ENCODE measurements around the gene KLHL22. TPM values are rescaled to one million over a fixed set of nuclear protein-coding genes. Genes with fewer than 3 reads are reported as not detected.

The KLHL22 gene
- total RNA-seq, 1 donor, result 36.9 TPM

DNA sequence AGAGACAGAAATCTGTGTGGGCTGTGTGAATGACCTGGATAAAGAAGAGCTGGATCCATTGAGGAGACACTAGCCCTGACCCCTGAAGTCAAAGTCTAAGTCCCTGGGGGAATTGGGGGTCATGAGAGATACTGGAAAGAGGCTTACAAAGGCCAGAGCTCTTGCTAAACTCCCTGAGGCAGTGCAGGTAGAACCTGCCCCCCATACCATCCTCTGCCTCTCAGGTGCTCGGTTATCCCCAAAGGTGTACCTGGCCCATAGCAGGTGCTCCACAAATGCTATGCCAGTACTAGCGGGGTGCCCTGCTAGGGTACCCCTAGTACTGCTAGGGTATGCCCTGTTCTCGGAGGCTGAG is 38.9 kb downstream of the KLHL22 start:
- no peaks in the 10 kb centered on the region for H3K9me3 ChIP-seq (ENCODE audit: low read depth, low read length)
- H3K27ac ChIP-seq (ENCODE audit: low read depth, low read length), result no peak overlapping the region
- H3K4me1 ChIP-seq (ENCODE audit: insufficient read depth, low read length), result peaks cover 4% of the 10 kb centered on the region
- H3K27me3 ChIP-seq (ENCODE audit: insufficient read depth, low read length), result no peaks in the 10 kb centered on the region
- no peaks in the 10 kb centered on the region for H3K79me2 ChIP-seq (ENCODE audit: insufficient read depth, low read length)
- peaks cover 4% of the 10 kb centered on the region for H4K20me1 ChIP-seq (ENCODE audit: insufficient read depth, low read length)
- no peak overlapping the region for H3K4me3 ChIP-seq (ENCODE audit: insufficient read depth, low read length)
- H3K4me2 ChIP-seq (ENCODE audit: insufficient read depth, low read length), result no peak overlapping the region
- H2AFZ ChIP-seq (ENCODE audit: low read length), result no peak overlapping the region
- H3K36me3 ChIP-seq (ENCODE audit: insufficient read depth, low read length), result peaks cover 37% of the 10 kb centered on the region
- TF ChIP-seq, protein P1, sequence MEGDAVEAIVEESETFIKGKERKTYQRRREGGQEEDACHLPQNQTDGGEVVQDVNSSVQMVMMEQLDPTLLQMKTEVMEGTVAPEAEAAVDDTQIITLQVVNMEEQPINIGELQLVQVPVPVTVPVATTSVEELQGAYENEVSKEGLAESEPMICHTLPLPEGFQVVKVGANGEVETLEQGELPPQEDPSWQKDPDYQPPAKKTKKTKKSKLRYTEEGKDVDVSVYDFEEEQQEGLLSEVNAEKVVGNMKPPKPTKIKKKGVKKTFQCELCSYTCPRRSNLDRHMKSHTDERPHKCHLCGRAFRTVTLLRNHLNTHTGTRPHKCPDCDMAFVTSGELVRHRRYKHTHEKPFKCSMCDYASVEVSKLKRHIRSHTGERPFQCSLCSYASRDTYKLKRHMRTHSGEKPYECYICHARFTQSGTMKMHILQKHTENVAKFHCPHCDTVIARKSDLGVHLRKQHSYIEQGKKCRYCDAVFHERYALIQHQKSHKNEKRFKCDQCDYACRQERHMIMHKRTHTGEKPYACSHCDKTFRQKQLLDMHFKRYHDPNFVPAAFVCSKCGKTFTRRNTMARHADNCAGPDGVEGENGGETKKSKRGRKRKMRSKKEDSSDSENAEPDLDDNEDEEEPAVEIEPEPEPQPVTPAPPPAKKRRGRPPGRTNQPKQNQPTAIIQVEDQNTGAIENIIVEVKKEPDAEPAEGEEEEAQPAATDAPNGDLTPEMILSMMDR (IDR thresholded peaks at IDR 0.05; ENCODE audit: extremely low read depth, low read depth, low read length), result no peak
- peak; percentile 84 for DNase-seq (ENCODE audit: insufficient read length, low spot score, missing footprints)

DNA sequence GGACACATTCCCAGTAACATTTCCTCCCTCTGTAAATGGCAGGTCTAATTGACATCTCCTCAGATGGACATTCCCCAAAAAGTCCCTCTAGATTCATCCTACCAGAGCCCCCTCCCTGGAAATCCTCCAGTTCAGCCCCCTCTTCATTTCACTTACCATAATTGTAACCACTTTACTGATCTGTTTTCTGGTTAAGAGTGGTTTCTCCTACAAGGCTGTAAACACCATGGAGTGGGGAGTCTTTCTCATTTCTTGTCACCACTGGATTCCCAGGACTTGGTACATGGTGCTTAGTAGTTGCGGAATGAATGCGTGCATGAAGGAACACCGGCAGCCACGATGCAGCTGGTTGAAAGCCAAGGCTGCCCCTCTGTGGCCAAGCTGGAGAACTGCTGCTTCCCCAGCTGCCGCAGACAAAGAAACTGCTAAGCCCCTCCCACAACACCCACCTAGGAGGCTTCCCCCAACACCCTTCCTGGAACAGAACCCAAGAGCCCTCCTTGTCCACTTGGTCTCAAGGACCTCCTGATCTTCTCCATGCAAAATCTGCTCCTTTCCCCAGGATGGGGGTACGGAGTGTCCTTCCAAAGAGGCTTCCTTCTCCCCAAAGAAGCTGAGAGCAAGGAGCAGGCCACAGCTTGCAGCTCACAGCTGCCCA is 39.4 kb downstream of the KLHL22 start:
- Histone ChIP-seq H3K27me3 (ENCODE audit: insufficient read depth, low read length) (no peaks in the 10 kb centered on the region), H3K36me3 (ENCODE audit: insufficient read depth, low read length) (peaks cover 38% of the 10 kb centered on the region), H3K4me2 (ENCODE audit: insufficient read depth, low read length) (no peak overlapping the region), H4K20me1 (ENCODE audit: insufficient read depth, low read length) (peaks cover 4% of the 10 kb centered on the region), H3K9me3 (ENCODE audit: low read depth, low read length) (no peaks in the 10 kb centered on the region), H2AFZ (ENCODE audit: low read length) (no peak overlapping the region), H3K27ac (ENCODE audit: low read depth, low read length) (peak overlapping the region; percentile 49), H3K4me1 (ENCODE audit: insufficient read depth, low read length) (peaks cover 4% of the 10 kb centered on the region), H3K4me3 (ENCODE audit: insufficient read depth, low read length) (no peak overlapping the region), H3K79me2 (ENCODE audit: insufficient read depth, low read length) (no peaks in the 10 kb centered on the region)
- TF ChIP-seq, protein P1 (IDR thresholded peaks at IDR 0.05; ENCODE audit: extremely low read depth, low read depth, low read length), result peak; percentile 95
- peak; percentile 94 for DNase-seq (ENCODE audit: insufficient read length, low spot score, missing footprints)

GRCh38 chr22:20455709-20456063 is 39.9 kb downstream of the KLHL22 start:
- peak; percentile 49 for DNase-seq (ENCODE audit: insufficient read length, low spot score, missing footprints)

GRCh38 chr22:20453222-20453621 is 42.4 kb downstream of the KLHL22 start:
- no peak overlapping the region for H3K4me2 ChIP-seq (ENCODE audit: insufficient read depth, low read length)
- H3K27me3 ChIP-seq (ENCODE audit: insufficient read depth, low read length), result no peaks in the 10 kb centered on the region
- no peak overlapping the region for H3K27ac ChIP-seq (ENCODE audit: low read depth, low read length)
- no peaks in the 10 kb centered on the region for H3K9me3 ChIP-seq (ENCODE audit: low read depth, low read length)
- TF ChIP-seq, protein P1 (IDR thresholded peaks at IDR 0.05; ENCODE audit: extremely low read depth, low read depth, low read length), result no peak
- peaks cover 4% of the 10 kb centered on the region for H4K20me1 ChIP-seq (ENCODE audit: insufficient read depth, low read length)
- no peak for DNase-seq (ENCODE audit: insufficient read length, low spot score, missing footprints)
- H3K4me3 ChIP-seq (ENCODE audit: insufficient read depth, low read length), result no peak overlapping the region
- no peak overlapping the region for H2AFZ ChIP-seq (ENCODE audit: low read length)
- H3K4me1 ChIP-seq (ENCODE audit: insufficient read depth, low read length), result peaks cover 4% of the 10 kb centered on the region
- H3K79me2 ChIP-seq (ENCODE audit: insufficient read depth, low read length), result no peaks in the 10 kb centered on the region
- H3K36me3 ChIP-seq (ENCODE audit: insufficient read depth, low read length), result peaks cover 30% of the 10 kb centered on the region

More at GRCh38 chr22:20455709-20456063, 39.9 kb downstream of the KLHL22 start:
- no peaks in the 10 kb centered on the region for H3K27me3 ChIP-seq (ENCODE audit: insufficient read depth, low read length)
- H3K4me1 ChIP-seq (ENCODE audit: insufficient read depth, low read length), result peaks cover 4% of the 10 kb centered on the region
- H3K79me2 ChIP-seq (ENCODE audit: insufficient read depth, low read length), result no peaks in the 10 kb centered on the region
- H3K9me3 ChIP-seq (ENCODE audit: low read depth, low read length), result no peaks in the 10 kb centered on the region
- TF ChIP-seq, protein P1 (IDR thresholded peaks at IDR 0.05; ENCODE audit: extremely low read depth, low read depth, low read length), result no peak
- H3K27ac ChIP-seq (ENCODE audit: low read depth, low read length), result peak overlapping the region; percentile 49
- no peak overlapping the region for H2AFZ ChIP-seq (ENCODE audit: low read length)
- no peak overlapping the region for H3K4me2 ChIP-seq (ENCODE audit: insufficient read depth, low read length)
- H3K4me3 ChIP-seq (ENCODE audit: insufficient read depth, low read length), result no peak overlapping the region
- H4K20me1 ChIP-seq (ENCODE audit: insufficient read depth, low read length), result peaks cover 4% of the 10 kb centered on the region
- H3K36me3 ChIP-seq (ENCODE audit: insufficient read depth, low read length), result peaks cover 34% of the 10 kb centered on the region
